HG02973 (cell line): ENCODE measurements around the gene SLC5A12.

Experiments used
- ATAC-seq: cut with Tn5 transposase; IDR thresholded peaks from one replicate; pipeline ENCODE4 v1.9.1; 2021; ENCODE audit warnings: moderate library complexity; ENCODE audit not compliant: unreplicated experiment

Gene SLC5A12

DNA sequence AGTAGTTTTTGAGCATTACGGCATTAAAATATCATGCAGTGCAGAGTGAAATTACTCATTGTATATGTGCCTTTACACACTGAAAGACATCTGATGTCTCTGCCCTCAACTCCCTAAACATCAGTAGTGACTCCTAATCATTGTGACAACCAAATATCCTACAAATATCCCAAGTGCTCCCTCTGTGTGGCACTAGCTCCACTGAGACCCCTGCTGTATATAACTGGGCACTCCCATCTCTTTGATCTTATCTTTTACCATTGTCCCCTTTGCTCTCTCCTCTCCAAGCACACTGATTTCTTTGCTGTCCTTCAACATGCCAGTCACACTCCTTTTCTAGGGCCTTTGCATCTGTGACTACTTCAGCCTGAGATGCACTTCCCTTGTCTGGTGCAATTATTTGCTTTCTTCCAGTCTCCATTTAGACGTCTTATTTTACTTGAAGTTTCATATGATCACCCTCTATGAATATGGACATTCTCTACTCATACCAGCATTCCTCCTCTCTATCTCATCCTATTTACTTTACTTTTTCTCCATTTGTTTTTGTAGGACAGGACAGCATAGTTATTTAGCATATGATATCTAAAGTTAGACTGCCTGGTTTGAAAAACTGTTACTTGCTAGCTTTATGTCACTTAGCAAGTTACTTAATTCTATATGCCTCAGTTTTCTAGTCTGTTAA is 2.4 kb downstream of the SLC5A12 start:
- no peak for ATAC-seq

DNA sequence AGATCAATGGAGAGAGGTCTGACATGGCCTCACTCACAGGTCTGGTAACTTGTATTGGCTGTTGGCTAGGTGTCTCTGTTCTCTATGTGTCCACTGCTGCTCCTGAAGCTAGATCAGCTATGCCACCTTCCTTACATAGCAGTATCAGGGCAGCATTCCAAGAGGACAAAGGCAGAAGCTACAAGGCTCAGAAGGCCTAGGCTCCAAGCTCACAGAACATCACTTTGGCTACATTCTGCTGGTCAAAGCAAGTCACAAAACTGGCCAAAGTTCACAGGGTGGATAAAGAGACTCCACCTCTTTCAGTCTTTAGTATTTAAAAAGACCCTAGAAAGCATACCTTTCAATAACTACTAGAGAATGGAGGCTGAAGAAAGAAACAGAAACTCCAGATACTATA is 4.1 kb downstream of the SLC5A12 start:
- no peak for ATAC-seq

DNA sequence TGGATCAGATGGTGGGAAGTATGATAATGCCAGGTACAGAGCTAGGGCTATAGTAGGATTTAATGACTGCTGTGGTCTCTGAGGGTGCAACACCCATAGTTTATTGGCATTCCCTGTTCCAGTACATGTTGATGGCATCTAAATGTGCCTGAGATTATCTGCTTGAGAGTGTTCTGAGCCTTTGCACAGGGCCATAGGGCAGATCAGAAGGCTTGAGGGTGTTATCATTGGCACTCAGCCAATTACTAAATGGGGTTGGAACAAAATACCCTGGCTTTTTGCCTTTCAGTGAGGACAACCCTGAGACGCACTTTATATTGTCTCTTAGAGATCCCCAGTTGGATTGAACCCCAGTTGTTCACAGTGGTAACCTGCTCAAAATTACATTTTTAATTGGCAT is 6.7 kb downstream of the SLC5A12 start:
- ATAC-seq, result no peak

DNA sequence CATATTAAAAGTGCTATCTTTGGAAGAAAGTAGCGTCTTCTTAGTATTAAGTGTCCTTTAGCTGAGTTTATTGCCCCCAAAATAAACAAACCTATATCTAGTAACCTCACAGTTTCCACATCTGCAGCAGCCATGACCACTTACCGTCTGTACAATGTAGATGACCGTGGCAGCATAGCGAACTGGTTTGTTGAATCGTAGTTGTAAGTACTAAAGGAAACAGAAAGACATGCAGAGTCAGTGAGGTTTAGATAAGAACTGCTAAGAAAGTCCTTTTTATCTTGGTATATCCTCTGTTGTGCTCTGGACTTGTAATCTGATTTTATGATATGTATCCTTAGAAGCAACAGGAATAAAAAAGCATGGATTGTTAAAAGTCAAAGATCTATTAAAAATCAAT is 9.4 kb downstream of the SLC5A12 start:
- ATAC-seq, result no peak

DNA sequence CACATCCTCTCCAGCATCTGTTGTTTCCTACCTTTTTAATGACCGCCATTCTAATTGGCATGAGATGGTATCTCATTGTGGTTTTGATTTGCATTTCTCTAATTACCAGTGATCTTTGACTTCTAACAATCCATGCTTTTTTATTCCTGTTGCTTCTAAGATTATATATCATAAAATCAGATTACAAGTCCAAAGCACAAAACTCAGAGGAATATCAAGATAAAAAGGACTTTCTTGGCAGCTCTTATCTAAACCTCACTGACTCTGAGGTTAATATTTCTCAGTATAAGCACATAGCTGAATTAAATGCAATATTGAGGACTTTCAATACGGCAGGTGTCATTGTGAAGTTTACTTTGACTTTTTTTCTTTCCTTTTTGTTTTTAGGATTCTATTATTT is 11.4 kb downstream of the SLC5A12 start:
- ATAC-seq, result no peak

DNA sequence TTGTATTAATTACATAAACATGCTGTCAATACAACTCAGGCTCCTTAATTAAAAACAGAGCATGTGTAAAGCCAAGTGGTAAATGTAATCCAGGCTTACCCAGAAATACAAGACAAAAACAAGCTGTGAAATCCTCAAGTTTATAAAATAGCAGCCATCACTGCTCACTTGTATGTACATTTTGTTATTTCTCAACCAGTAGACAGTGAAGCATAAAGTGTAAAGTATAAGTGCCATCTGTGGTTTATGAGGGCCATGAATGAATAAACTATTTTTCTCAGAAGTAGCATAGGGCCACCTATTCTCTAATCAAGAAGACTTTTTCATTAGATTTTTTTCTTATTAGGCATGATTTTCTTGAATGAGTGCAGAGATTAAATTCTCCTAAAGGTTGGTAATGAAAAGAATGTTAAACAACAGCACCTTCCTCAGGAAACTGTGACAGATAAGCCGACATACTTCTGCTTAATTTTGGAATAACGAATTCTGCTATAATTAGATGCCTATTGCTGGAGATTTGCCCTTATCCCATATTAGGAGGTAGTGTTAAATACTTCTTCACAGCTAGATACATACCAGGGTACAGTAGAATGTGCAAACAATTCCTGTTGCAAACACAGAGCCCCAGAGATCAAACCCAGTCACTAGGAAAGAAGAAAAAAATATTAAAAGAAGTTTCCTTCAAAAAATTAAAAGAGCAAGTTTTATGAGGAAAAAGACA is 13.0 kb downstream of the SLC5A12 start:
- no peak for ATAC-seq

DNA sequence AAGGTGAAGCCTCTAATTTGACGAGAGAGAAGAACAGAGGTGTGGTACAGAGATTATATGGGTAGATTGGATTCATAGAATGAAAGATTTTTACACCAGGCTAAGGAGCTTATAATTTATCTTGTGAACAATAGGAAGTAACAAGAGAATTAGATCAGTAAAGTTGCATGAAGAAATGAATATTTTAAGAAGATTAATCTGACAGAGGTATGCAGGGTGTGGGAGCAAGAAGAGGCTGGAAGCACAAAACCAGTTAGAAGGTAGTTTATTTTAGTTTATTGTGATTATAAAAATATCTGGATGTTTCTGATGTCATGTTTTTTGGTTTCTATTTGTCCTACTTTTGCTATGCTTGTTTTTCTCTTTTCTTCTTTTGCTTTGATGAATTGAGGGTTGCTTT is 15.7 kb downstream of the SLC5A12 start:
- no peak for ATAC-seq

DNA sequence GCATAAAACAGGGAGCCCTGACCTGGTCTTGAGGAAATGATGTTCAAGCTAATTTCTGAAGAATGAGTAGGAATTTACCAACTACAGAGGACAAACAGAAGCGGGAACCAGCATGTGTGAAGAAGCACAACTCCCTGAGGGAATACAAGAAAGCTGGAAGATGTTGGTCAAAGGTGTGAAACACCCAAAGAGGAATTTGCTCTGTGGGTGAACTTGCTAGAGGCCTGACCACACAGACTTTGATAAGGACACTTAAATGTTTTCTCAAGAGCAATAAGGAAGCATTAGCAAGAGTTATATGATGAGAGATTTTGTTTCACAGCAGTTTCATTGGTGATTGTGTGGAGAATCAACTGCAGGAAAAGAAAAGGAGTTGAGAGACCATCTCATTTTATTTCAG is 17.6 kb downstream of the SLC5A12 start:
- no peak for ATAC-seq

DNA sequence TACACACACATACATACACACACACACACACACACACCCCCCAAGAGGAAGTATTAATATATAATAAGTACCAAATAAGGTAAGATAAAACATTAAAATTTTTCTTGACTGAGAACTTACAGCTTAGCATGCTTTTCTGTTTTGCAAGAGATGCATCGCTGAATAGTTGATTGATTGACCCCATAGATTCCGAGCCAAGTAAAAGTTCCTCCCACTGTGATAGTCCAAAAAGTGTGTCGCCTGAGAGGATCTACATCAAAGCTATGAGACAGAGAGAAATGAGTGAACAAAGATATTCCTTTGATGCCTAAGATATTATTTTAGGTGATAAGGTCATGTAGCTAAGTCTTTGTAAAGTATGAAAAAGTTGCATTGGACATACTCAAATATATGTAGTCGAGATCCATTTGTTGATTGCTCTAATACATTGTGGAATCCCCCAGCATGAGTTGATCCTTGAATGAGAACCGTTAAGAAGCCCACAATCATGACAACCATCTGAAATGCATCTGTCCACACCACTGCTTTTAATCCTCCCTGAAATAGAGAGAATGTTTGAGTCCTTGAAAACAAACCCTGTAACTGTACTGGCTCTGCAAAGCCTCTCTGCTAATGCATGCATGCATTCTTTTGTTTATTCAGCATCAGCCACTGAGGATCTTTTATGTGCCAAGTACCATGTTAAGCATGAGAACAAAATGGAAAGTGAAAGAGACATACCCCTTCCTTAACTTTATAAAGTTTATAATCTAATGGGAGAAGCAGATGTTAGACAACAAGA is 18.3 kb downstream of the SLC5A12 start:
- no peak for ATAC-seq

DNA sequence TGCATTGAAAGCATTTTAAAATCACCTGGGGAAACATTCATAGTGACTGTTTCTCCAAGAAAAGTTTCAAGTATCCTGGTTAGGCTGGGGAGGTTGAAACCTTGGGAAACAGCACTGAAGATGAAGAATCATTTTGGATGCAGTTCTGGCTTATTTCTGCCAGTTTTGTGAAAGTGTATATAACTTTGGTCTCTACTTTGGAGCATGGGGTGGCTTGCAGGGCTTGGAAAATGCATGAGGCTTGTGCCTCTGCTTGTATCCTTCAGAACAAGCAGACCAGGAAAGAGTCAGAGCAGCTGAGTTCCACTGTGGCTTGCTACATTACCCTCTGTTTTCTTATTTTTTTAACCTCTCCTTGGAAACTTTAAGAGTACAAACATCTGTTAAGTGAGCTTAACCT is 19.5 kb downstream of the SLC5A12 start:
- ATAC-seq, result no peak

DNA sequence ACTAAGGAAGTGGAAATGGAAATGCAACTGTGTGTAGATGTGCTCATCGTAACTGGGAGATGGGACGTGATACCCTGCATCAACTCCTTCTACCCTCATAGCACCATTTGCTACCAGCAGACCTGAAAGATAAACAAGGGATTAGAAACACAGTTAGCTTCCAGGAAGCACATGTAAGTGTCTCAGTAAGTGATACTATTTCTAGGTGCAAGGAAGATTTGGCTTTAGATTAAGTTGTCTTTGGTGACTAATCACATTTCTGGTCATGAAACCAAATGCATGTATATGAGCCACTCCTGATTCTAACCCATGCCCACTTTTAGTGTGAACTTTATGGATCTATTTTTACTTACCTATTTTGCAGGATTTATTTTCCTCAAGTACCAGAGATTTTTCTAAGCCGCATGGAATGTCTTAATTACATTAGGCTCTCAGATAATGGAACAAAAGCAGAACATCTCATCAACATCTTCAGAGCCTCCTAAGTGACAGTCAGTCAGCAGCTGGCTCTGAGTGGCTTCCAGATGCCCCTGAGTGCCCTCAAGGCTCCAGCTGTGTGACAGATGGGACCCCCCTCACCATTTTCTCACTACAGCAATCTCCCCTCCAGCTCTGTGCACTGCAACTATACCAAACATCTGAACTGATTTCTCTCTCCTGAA is 21.2 kb downstream of the SLC5A12 start:
- ATAC-seq, result no peak

DNA sequence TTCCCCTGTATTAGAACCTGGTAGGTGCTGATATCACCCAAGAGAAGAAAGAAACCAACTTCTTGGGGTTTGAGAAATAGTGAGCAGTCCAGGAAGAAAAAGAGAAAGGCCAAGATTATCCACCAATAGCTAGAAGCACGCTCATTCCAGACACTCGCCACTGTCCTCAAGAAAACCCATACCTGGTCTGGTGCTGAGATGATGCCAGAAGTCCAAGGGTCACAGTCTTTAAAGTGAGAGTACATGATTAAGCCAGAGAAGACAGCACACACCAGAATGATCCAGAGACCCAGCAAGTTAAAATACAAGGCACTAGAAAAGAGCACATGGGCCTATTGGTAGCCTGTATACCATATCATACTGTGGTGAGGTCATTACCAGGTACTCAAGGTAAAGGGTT is 23.6 kb downstream of the SLC5A12 start:
- ATAC-seq, result no peak

DNA sequence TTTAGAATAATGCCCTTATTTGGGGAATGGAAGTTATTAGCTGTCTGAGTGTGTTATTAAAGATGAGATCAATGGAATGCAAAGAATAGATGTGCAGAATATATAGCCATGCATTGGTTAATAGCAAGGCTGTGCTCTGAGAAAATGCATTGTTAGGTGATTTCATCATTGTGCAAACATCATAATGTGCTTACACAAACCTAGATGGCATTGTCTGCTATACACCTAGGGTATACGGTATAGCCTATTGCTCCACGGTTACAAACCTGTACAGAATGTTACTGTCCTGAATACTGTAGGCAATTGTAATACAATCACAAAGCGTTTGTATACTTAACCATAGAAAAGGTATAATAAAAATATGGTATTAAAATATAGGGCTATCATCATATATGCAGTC is 25.5 kb downstream of the SLC5A12 start:
- ATAC-seq, result no peak

DNA sequence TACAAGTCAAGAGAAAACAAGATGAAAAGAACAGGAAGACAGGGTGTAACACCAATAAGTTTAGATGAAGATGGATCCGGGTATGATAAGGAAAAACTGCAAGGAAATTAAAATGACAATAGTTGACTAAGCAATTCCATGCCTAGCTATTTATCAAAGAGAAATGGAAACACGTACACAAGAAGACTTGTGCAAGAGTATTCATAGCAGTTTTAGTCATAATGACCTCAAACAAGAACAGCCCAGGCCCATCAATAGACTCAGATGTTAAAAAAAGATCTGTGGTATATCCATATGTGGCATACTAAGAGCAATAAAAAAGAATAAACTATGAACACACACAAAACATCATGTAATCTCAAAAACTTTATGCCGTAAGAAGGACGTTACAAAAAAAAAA is 33.2 kb downstream of the SLC5A12 start:
- ATAC-seq, result no peak

DNA sequence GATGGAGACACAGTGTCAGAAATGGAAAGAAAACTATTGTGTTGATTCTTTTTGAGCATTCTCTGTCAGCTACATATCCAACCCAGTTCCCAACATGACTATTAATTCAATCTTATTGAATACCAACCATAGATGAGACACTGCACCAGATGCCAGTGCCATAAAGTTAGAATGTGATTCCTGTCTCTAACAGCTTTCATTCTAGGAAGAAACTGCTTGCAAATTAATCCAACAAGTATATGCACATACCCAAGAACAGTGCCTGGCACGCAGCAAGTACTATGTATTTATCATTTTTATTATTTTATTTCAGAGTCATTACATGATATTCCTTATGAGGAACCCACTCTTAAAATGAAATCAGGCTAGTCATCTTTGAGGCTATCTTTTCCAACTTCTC is 34.5 kb downstream of the SLC5A12 start:
- ATAC-seq, result no peak

DNA sequence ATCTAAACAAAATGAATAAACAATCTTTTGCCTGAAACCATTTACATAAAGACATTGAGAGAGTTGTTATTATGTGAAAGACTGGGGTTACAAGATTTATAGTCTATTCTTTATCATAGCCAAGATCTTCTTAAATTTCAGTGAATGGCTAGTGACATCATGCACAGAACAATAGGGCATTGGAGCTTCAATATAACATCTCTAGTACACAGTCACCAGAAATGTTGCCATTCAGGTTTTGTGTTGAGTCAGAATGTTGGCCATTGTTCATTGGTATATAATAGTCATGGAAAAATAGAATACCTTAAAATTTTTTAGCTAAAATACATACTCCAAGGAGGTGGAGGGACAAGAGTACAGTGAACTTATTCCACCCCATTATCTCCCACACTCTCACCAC is 44.3 kb downstream of the SLC5A12 start:
- ATAC-seq, result no peak

DNA sequence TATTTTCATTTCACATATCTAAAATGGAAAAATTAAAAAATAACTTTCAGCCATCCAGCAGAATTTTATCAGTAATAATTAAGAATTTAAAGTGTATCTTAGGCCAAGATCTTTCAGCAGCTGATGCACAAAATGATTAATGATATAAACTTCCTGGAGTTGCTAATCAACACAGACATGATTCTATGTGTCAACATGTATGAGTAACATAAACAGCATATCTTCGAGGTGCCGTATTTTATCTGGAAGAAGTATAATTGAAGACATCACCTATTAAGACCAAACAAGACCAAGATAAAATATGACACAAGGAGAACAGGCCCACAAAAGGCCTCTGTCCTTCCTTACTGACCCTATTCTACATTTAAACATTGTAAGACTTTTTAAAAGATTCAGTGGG is 45.2 kb downstream of the SLC5A12 start:
- no peak for ATAC-seq

DNA sequence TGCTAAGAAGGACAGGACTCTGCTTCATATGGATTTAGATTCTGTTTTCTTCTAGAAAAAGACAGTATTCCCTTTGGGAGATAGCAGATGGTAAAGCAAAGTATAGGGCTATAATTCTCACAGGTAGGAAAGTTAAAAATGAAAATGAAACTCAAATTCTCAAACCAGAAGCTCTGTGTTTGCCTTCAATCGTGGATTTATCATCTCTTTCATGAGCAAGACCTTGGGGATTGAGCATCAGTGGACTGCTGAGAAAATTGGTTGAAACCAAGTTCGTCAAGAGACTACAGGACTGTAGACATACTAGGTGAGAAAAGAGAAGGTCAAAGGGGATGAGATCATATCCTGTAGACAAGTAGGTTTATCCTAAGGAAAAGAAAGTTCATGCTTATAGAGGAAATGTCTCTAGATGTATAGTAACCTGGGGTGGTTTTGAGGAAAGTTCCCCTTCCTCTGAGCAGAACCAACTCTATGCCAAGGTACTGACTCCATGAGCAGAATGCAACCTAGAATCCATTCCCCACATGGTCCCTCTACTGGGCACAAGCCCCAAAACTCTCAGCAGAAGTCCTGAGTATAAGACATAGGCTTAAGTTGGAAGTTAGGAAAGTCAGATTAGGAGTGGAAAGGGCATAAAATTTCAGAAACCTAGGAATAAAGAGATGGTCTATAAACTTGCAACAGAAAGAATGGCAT is 46.5 kb downstream of the SLC5A12 start:
- ATAC-seq, result no peak

DNA sequence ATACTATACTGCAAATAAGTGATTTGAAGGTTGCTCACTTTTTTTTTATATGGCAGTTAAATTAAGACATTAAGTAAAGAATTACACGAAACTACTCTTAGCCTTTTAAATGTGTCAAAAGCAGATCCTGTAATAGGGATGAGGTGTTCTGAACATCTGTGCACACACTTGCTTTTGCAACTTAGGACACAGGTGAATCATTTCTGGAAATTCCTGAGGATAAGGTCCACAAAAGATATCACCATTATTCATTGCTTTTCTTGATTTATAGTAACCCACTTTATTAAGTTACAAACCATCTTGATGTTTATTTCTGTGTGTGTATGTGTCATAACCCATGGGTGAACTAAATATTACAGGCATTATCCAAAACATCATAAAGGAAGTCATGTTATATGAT is 55.9 kb downstream of the SLC5A12 start:
- no peak for ATAC-seq

DNA sequence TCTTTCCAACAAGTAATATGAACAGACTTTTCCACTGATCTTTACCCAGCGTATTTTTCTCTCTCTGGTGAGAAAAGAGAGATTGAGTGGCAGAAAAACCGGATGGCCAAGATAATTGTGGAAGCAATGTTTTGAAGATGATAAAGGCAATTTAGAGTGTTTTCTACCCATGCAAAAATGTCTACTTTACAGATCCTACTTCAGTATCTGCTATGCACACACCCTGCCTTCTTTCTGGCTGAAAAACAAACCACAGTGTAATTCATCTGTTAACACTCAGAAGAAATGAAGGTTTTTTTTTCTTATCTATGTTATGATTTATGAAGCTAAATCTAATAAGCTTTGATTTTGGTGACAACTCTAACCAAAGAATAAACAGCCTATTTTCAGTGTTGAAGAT is 56.8 kb downstream of the SLC5A12 start:
- ATAC-seq, result no peak

DNA sequence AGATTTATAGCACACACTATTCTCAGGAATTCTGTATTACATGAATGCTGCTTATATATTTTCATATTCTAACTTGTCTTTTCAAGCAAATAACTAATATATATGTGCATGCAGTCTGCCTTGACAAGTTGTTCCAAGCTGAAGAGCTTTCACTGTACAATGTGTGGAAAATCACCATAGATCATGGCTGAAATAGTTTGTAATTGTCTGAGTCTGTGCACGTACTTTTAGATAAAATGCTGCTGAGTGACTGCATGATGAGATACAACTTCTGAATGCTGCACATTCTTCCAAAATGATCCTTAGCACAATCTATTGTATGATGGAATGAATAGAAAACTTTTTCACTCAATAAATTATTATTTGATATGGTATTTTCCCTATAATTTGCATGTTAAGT is 58.9 kb downstream of the SLC5A12 start:
- ATAC-seq, result no peak
